ENCODE measurements around the gene CYBC1. TPM values are rescaled to one million over a fixed set of nuclear protein-coding genes. Genes with fewer than 3 reads are reported as not detected.

CYBC1 gene
- total and polyA plus RNA-seq, 2 of the 4 experiments (the other 2 are of a cell fraction) = 75.1 to 76.7 TPM

- Histone ChIP-seq H4K8ac (ENCODE audit: low read depth in 2 of 2, low read length in 2 of 2) (no peak overlapping the region), H2AFZ (replicated peaks; ENCODE audit: low read length, poor library complexity) (no peak overlapping the region), H3K4ac (ENCODE audit: low read depth, low read length) (no peak overlapping the region), H3K4me2 (ENCODE audit: low read depth, low read length) (no peak overlapping the region), H3K9ac (ENCODE audit: low read depth, low read length) (no peak overlapping the region), H2BK5ac (ENCODE audit: low read depth, low read length, poor library complexity, severe bottlenecking) (no peak overlapping the region), H4K91ac (ENCODE audit: insufficient read depth, low read depth, low read length) (no peak overlapping the region), H4K5ac (ENCODE audit: low read depth, low read length) (no peak overlapping the region), H3K9me1 (ENCODE audit: insufficient read depth, low read length) (no peaks in the 10 kb centered on the region), H2BK20ac (ENCODE audit: low read depth, low read length) (no peak overlapping the region), H3K36me3 (ENCODE audit: control insufficient read depth, insufficient read depth, low read length) (peaks cover 10% of the 10 kb centered on the region; the same call in 1 of the 2 replicates), H3K18ac (ENCODE audit: low read depth, low read length) (no peak overlapping the region), H2AK5ac (ENCODE audit: low read depth, low read length) (no peak overlapping the region), H3K27ac (ENCODE audit: insufficient read depth, low read length) (no peak overlapping the region), H3K23ac (ENCODE audit: low read depth, low read length) (no peak overlapping the region), H3K9me3 (ENCODE audit: control insufficient read depth, insufficient read depth, low read length) (no peaks in the 10 kb centered on the region), H3K4me1 (ENCODE audit: control insufficient read depth, insufficient read depth, low read length) (peaks cover 12% of the 10 kb centered on the region), H2BK15ac (ENCODE audit: low read depth, low read length) (no peak overlapping the region), H2BK120ac (ENCODE audit: low read depth, low read length) (no peak overlapping the region), H3K4me3 (ENCODE audit: insufficient read depth, low read depth, low read length) (no peak overlapping the region), H3K56ac (ENCODE audit: extremely low read depth, insufficient read depth, low read length) (no peak overlapping the region), H3K27me3 (ENCODE audit: control insufficient read depth, insufficient read depth, low read length) (no peaks in the 10 kb centered on the region; the same call in 1 of the 2 replicates), H2AK9ac (replicated peaks; ENCODE audit: low read depth, low read length, poor library complexity) (no peak overlapping the region), H3K79me1 (ENCODE audit: low read depth in 1 of 2, low read length in 2 of 2) (no peaks in the 10 kb centered on the region), H4K20me1 (ENCODE audit: insufficient read depth, low read length) (peaks cover 7% of the 10 kb centered on the region), H3K14ac (replicated peaks; ENCODE audit: low read depth, low read length) (no peak overlapping the region)
- intact Hi-C loops (cut with micrococcal nuclease) (no loop called here), in situ Hi-C loops (cut with MboI; ENCODE audit: low sequenced_read_pairs) (no loop called here), dilution Hi-C loops (cut with HindIII; ENCODE audit: low sequenced_read_pairs, unreplicated experiment) (no loop called here)
- ChIA-PET CTCF (interaction anchor here (0.7 kb wide), 1 partner anchor 112 kb away, joined by 3 read pairs; no protein-coding TSS in a partner anchor), POLR2A (ENCODE audit: unreplicated experiment) (no interaction called here)
- 75% methylated on average over 6 of the region's 15 CpGs; no CpG with 5 or more reads in 1 of the 2 experiments for WGBS, 2 experiments (ENCODE audit: extremely low coverage in 2 of 2, insufficient read length in 1 of 2)
- DNase-seq (no peak), ATAC-seq (ENCODE audit: low read depth) (no peak)
- TF ChIP-seq MXI1 (IDR thresholded peaks at IDR 0.05; ENCODE audit: borderline replicate concordance, low read depth, low read length) = no peak
- TF ChIP-seq ELK1 (IDR thresholded peaks at IDR 0.05; ENCODE audit: borderline replicate concordance, low read depth, low read length) = no peak
- no peak for TF ChIP-seq CEBPB (IDR thresholded peaks at IDR 0.05; ENCODE audit: low read depth, low read length)
- TF ChIP-seq, protein P1, sequence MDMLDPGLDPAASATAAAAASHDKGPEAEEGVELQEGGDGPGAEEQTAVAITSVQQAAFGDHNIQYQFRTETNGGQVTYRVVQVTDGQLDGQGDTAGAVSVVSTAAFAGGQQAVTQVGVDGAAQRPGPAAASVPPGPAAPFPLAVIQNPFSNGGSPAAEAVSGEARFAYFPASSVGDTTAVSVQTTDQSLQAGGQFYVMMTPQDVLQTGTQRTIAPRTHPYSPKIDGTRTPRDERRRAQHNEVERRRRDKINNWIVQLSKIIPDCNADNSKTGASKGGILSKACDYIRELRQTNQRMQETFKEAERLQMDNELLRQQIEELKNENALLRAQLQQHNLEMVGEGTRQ (IDR thresholded peaks at IDR 0.05; ENCODE audit: low read depth, low read length) = no peak
- no peak for TF ChIP-seq POLR2A (IDR thresholded peaks at IDR 0.05; ENCODE audit: low read depth, low read length)
- TF ChIP-seq RAD21 (IDR thresholded peaks at IDR 0.05; ENCODE audit: low read length) = no peak
- no peak for TF ChIP-seq CHD1 (IDR thresholded peaks at IDR 0.05; ENCODE audit: low read depth, low read length)
- no peak for TF ChIP-seq NFE2L2 (IDR thresholded peaks at IDR 0.05; ENCODE audit: low read depth, low read length)
- no peak for TF ChIP-seq BHLHE40 (IDR thresholded peaks at IDR 0.05; ENCODE audit: low read depth, low read length)
- no peak for TF ChIP-seq RFX5 (IDR thresholded peaks at IDR 0.05; ENCODE audit: low read depth, low read length)
- TF ChIP-seq FOS (IDR thresholded peaks at IDR 0.05; ENCODE audit: low read depth, low read length) = no peak
- TF ChIP-seq, protein P2, sequence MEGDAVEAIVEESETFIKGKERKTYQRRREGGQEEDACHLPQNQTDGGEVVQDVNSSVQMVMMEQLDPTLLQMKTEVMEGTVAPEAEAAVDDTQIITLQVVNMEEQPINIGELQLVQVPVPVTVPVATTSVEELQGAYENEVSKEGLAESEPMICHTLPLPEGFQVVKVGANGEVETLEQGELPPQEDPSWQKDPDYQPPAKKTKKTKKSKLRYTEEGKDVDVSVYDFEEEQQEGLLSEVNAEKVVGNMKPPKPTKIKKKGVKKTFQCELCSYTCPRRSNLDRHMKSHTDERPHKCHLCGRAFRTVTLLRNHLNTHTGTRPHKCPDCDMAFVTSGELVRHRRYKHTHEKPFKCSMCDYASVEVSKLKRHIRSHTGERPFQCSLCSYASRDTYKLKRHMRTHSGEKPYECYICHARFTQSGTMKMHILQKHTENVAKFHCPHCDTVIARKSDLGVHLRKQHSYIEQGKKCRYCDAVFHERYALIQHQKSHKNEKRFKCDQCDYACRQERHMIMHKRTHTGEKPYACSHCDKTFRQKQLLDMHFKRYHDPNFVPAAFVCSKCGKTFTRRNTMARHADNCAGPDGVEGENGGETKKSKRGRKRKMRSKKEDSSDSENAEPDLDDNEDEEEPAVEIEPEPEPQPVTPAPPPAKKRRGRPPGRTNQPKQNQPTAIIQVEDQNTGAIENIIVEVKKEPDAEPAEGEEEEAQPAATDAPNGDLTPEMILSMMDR (conservative IDR thresholded peaks at IDR 0.05; ENCODE audit: low read depth, low read length) = no peak
- TF ChIP-seq MAFK (IDR thresholded peaks at IDR 0.05; ENCODE audit: low read depth, low read length) = no peak
- no peak for TF ChIP-seq MAZ (IDR thresholded peaks at IDR 0.05; ENCODE audit: borderline replicate concordance, low read depth, low read length)
- TF ChIP-seq RCOR1 (IDR thresholded peaks at IDR 0.05; ENCODE audit: insufficient replicate concordance, low read length) = no peak
- no peak for TF ChIP-seq SMC3 (IDR thresholded peaks at IDR 0.05; ENCODE audit: low read depth, low read length)
- no TSS peak for BruUV-seq (replicated peaks)
Observed at GRCh38 chr17:82392941-82393340, 57.6 kb downstream of the CYBC1 start.

Data from IMR-90 (cell line).